ENCODE results near the gene EHD1.

DNA sequence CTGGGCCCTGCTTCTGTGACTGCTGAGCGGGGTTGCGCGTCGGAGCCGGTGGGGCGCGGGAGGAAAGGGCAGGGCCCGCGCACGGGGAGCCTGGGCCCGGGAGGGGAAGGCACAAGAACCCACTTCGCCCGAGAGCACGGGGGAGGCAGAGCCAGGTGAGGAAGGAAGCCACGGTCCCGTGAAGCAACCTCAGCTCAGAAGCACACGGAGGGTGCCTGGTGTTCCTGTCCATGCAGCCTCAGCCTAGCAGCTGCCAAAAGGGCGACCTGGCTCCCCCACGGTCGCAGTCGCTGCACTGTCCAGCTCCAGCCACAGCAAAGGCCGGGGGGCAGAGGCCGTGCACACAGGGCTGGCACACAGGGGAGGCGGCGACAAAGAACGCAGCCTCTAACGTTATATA is 24.7 kb downstream of the EHD1 start:
- TF ChIP-seq POLR2A (IDR thresholded peaks at IDR 0.05) (no peak), CTCF (IDR thresholded peaks at IDR 0.05) (no peak)

Data from body of pancreas (tissue), 4 donors.